Gastrocnemius medialis (tissue), 4 donors: ENCODE measurements around the gene THSD4.

Source experiments
- CTCF ChIP-seq, 5 experiments: fragments of 450-650 bp in 3 of 5; fragments of 200-600 bp in 2 of 5; sonication (generic) in 2 of 5; IDR thresholded peaks in 4 of 5; conservative IDR thresholded peaks in 1 of 5; 1 replicate in 4 of 5; 2 replicates in 1 of 5; pipeline ENCODE4 v1.5.1; 2016 to 2019; ENCODE audit warnings: antibody characterized with exemption in 5 of 5, mild to moderate bottlenecking in 3 of 5, moderate library complexity in 3 of 5
- POLR2A ChIP-seq, 2 donors: fragments of 450-650 bp; IDR thresholded peaks; one replicate each; pipeline ENCODE4 v1.6.1; 2017; ENCODE audit warnings: antibody characterized with exemption in 2 of 2, mild to moderate bottlenecking in 2 of 2, moderate library complexity in 2 of 2

- TF ChIP-seq CTCF (IDR thresholded peaks at IDR 0.05 in 4 of 5, conservative IDR thresholded peaks at IDR 0.05 in 1 of 5) (no peak), POLR2A (IDR thresholded peaks at IDR 0.05) (no peak)
Observed at GRCh38 chr15:71131601-71132362, 16.5 kb downstream of the THSD4 start.
